ENCODE results near the gene IBA57.

Gene IBA57

GRCh38 chr1:228197555-228198147 lies 32.0 kb downstream of the IBA57 start:
- no peak for DNase-seq

DNA sequence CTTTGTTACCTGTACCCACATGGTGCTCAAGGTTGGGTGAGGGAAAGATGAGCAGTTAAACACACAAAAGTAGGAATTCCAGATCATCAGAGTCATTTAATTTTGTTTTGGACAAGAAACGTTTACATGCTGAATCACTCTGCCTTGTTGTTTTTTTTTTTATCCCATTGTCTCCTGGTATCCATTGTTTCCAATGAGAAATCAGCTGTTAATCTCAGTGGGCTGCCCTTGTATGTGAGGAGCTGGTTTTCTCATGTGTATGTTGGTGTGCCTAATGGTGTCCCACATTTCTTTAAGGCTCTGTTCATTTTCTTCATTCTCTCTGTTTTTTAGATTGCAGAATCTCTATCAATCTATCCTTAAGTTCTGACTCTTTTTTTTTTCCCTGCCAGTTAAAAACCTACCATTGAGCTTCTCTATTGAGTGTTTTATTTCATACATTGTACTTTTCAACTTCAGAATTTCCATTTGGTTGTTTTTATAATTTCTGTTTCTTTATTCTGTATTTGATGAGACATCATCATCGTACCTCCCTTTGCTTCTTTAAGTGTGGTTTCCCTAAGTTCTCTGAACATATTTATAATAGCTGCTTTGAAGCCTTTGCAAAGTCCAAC lies 33.5 kb downstream of the IBA57 start:
- DNase-seq: no peak

- DNase-seq: no peak
Observed at GRCh38 chr1:228204958-228205357, 39.4 kb downstream of the IBA57 start.

- DNase-seq: no peak
Observed at GRCh38 chr1:228205526-228206436, 40.2 kb downstream of the IBA57 start.

DNA sequence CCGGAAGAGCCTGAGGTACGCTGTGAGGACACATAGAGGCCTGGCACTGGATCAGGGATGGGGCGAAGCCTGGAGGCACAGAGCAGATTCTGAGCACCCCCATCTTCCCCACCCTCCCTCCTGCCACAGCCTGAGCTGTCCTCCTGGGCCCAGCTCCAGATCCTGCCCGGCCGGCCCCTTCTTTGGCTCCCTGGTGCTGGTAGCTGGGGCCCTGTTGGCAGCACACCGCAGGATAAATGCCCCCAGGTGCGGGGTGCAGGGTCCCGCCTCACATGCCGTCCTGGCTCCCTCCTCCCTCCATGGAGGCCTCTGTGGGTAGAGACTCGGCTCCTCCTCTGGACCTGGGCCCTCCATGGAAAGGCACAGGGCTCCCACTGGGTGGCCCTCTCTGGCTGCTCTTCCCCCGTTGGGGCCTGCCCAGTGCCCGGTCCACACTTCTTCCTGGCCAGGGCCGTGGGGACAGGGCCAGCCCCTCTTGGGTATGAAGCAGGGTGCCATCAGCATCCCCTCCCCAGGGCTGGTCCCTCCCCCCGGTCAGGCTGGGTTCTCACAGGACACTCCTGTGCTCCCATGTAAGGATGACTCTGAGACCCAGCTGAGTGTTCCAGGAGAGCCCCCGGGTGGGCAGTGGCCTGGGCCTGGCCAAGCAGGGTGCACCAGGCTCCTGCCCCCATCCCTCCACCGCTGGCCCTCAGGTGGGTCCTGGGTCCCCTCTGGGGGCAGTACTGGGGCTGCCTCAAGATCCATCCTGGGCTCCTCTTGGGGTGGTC lies 41.2 kb downstream of the IBA57 start:
- DNase-seq: no peak

GRCh38 chr1:228207381-228207810 lies 41.8 kb downstream of the IBA57 start:
- no peak for DNase-seq

DNA sequence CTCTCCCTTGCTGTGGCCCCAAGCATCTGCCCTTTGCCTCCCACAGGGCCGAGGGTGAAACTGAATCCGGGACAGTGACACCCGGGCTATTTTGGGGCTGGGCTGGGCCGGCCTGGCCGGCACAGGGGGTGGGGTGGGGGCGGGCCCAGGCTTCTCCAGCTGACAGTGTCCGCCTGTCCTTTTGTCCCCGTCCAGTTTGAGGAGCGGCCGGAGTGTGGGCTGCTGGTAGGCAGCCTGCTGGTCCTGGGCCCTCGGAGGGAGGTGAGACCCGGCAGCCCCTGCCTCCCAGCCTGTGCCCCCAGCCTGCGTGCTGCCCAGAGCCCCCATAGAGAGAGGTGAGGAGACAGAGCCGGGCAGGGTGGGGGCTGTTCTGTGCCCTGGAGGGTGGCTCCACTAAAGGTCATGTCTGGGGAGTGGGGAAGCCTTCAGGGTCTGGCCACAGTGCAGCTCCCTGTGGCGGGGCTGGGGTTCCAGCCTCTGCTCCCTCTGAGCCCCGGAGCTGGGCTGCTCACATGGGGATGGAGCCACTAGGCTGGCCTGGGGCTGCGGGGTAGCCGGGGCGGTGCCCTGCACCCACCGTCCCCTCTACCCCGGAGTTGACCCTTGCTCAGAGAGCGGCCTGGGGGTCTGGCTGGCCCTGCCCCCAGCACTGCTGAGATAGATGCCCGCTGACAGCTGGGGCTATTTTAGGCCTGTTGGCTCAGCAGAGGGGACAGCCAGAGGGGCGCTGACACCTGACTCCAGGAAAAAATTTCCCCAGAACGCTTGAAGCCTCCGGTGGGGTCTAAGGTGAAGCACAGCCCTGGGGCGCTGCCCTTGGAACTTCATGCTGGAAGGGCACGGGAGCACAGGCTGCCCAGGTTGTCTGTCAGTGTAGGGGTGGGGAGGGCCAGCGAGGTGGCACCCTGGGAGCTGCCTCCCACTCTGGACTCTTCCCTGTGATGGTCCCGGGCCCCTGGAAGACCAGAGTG lies 42.5 kb downstream of the IBA57 start, which contains the start of gene OBSCN:
Gene OBSCN, plus strand, starts transcription at position 194 of the 971 bp plus-strand sequence. CDS start 3,740 bp downstream, outside the sequence.
- DNase-seq: no peak

DNA sequence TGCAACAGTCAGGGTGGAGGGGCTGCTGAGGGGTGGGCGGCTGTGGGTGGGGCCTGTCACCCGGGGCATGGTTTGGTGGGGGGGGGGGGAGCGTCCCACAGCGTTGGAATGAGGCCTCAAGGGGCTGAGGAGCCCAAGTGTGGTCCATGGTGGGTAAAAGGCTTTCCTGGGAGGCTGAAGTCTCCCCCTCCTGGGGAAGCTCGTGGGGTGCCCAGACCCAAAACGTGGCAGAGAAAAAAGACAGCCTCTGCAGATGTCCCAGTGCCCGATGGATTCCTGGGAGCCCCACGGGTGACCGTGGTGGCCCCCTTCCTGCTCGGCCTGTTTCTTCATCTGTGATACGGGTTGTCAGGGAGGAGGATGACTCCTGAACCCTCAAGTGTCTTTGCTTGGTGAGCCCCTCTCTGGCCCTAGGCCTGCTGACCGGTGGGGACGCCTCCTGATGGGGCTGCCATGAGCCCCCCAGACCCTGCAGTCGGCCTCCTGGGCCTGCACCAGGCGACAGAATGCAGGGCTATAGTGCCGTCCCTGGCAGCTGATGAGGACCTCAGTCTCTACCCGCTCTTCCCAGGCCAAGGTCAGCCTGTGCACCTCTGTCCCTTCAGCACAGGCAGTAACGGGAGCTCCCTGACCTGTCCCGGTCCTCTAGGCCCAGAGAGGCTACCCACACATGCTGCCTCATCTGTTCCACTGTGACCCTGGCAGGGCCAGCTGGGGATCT lies 43.4 kb downstream of the IBA57 start:
- DNase-seq: no peak

DNA sequence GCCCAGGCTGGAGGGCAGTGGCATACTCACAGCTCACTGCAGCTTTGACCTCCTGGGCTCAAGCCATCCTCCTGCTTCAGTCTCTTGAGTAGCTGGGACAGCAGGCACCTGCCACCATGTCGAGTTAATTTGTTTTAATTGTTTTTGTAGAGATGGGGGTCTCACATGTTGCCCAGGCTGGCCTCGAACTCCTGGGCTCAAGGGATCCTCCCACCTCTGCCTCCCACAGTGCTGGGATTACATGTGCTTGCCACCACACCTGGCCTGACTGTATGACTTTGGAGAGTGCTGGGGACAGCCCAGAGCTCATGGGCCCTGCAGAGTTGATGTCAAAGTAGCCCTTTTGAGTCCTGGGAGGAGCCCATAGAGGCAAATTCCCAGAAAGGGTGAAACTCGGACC lies 44.1 kb downstream of the IBA57 start:
- DNase-seq: no peak

GRCh38 chr1:228210076-228210651 lies 44.6 kb downstream of the IBA57 start:
- no peak for DNase-seq

- DNase-seq: no peak
Observed at GRCh38 chr1:228210712-228211530, 45.3 kb downstream of the IBA57 start.

- DNase-seq: no peak
Observed at GRCh38 chr1:228211531-228212414, 46.2 kb downstream of the IBA57 start.

DNA sequence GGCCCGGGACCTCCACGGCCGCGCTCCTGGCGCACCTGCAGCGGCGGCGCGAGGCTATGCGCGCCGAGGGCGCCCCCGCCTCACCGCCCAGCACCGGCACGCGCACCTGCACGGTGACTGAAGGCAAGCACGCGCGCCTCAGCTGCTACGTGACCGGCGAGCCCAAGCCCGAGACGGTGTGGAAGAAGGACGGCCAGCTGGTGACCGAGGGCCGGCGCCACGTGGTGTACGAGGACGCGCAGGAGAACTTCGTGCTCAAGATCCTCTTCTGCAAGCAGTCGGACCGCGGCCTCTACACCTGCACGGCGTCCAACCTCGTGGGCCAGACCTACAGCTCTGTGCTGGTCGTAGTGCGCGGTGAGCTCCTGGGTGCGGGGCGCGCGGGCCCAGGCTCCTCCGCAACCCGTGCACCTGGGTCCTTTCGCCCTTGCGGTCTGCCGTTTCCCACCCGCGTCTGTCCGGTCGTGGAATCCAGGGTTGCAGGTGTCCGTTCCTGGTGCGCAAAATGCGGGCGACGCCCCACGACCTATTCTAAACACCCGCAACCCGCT lies 46.9 kb downstream of the IBA57 start:
- no peak for DNase-seq

DNA sequence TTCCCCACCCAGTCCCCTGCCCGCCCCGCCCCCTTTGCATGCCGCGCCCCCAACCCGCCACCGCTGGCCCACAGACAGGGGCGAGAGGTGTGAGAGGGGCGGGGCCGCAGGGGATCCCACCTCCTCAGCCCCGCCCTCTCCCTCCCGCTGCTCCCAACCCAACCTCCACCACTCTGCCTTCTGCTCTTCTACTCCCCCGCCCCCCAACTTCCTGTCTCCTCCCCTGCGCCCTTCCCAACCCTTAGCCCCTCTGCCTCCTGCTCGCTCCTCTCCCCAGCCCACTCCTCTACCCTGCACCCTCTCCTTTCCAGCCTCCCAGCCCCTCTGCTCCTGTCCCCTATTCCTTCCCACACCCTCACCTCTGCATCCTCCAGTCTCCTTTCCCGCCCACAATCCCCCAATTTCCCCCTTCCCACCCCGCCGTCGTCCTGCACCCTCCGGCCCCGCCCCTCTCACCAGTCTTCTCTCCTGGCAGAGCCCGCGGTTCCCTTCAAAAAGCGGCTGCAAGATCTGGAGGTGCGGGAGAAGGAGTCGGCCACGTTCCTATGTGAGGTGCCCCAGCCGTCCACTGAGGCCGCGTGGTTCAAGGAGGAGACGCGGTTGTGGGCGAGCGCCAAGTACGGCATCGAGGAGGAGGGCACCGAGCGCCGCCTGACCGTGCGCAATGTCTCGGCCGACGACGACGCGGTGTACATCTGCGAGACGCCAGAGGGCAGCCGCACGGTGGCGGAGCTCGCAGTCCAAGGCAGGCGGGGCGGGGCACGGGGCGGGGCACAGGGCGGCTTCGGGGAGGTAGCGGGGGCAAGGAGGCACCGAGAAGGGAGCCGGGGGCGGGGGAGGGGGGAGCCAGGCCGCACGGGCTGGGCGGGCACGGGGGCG lies 47.6 kb downstream of the IBA57 start:
- peak; percentile 93 for DNase-seq

- DNase-seq: no peak
Observed at GRCh38 chr1:228213917-228214808, 48.6 kb downstream of the IBA57 start.
